NB4 (cell line): Measurements from ENCODE around the gene SEC16B.
A peak's percentile ranks its signal among the peaks of the same experiment; 100 is the strongest.

Experiments used
- CTCF ChIP-seq: IDR thresholded peaks from one replicate; pipeline ENCODE4 v1.5.1; 2012; ENCODE audit warnings: low read depth, low read length
- POLR2A ChIP-seq: IDR thresholded peaks from 2 replicates; pipeline ENCODE4 v1.6.1; 2011; ENCODE audit warnings: mild to moderate bottlenecking; ENCODE audit not compliant: insufficient read length; ENCODE audit errors: extremely low read depth

- TF ChIP-seq CTCF (peak; percentile 80), POLR2A (no peak)
Measured at GRCh38 chr1:177945943-177946650, 23.8 kb downstream of the SEC16B start.
